ENCODE measurements around the gene ITGA1.

Gene ITGA1

GRCh38 chr5:52788505-52788821, 747 bp downstream of the ITGA1 start:
- Histone ChIP-seq H3K4me1 (ENCODE audit: control insufficient read depth, insufficient read depth, low read length) (peaks cover 9% of the 10 kb centered on the region; the same call in 1 of the 2 replicates), H3K27me3 (ENCODE audit: control insufficient read depth, insufficient read depth, low read length) (0 out of 2 replicates have a peak, but pooled peaks cover 3% of the 10 kb centered on the region), H3K4me3 (ENCODE audit: low read depth, low read length) (peak overlapping the region; percentile 86), H3K36me3 (ENCODE audit: control insufficient read depth, insufficient read depth, low read length) (no peaks in the 10 kb centered on the region), H3K9ac (ENCODE audit: low read depth, low read length) (no peak overlapping the region), H3K27ac (ENCODE audit: low read depth, low read length) (peak overlapping the region; percentile 72), H3K9me3 (ENCODE audit: control insufficient read depth, insufficient read depth, low read length) (no peaks in the 10 kb centered on the region)

GRCh38 chr5:52789378-52789777, 1.7 kb downstream of the ITGA1 start:
- no peak overlapping the region for H3K9ac ChIP-seq (ENCODE audit: low read depth, low read length)
- H3K27ac ChIP-seq (ENCODE audit: low read depth, low read length) = no peak overlapping the region
- no peaks in the 10 kb centered on the region for H3K9me3 ChIP-seq (ENCODE audit: control insufficient read depth, insufficient read depth, low read length)
- 0 out of 2 replicates have a peak, but pooled peaks cover 3% of the 10 kb centered on the region for H3K27me3 ChIP-seq (ENCODE audit: control insufficient read depth, insufficient read depth, low read length)
- H3K4me3 ChIP-seq (ENCODE audit: low read depth, low read length) = peak overlapping the region; percentile 86; the same call in 1 of the 2 replicates
- peaks cover 9% of the 10 kb centered on the region; the same call in 1 of the 2 replicates for H3K4me1 ChIP-seq (ENCODE audit: control insufficient read depth, insufficient read depth, low read length)
- no peaks in the 10 kb centered on the region for H3K36me3 ChIP-seq (ENCODE audit: control insufficient read depth, insufficient read depth, low read length)

GRCh38 chr5:52789851-52790250, 2.1 kb downstream of the ITGA1 start:
- H3K27me3 ChIP-seq (ENCODE audit: control insufficient read depth, insufficient read depth, low read length) = 0 out of 2 replicates have a peak, but pooled peaks cover 3% of the 10 kb centered on the region
- H3K4me3 ChIP-seq (ENCODE audit: low read depth, low read length) = no peak overlapping the region
- no peaks in the 10 kb centered on the region for H3K9me3 ChIP-seq (ENCODE audit: control insufficient read depth, insufficient read depth, low read length)
- H3K36me3 ChIP-seq (ENCODE audit: control insufficient read depth, insufficient read depth, low read length) = no peaks in the 10 kb centered on the region
- H3K4me1 ChIP-seq (ENCODE audit: control insufficient read depth, insufficient read depth, low read length) = peaks cover 9% of the 10 kb centered on the region; the same call in 1 of the 2 replicates
- no peak overlapping the region for H3K27ac ChIP-seq (ENCODE audit: low read depth, low read length)
- no peak overlapping the region for H3K9ac ChIP-seq (ENCODE audit: low read depth, low read length)

- H3K9ac ChIP-seq (ENCODE audit: low read depth, low read length) = no peak overlapping the region
- H3K9me3 ChIP-seq (ENCODE audit: control insufficient read depth, insufficient read depth, low read length) = no peaks in the 10 kb centered on the region
- H3K4me3 ChIP-seq (ENCODE audit: low read depth, low read length) = no peak overlapping the region
- peaks cover 9% of the 10 kb centered on the region; the same call in 1 of the 2 replicates for H3K4me1 ChIP-seq (ENCODE audit: control insufficient read depth, insufficient read depth, low read length)
- no peak overlapping the region for H3K27ac ChIP-seq (ENCODE audit: low read depth, low read length)
- H3K36me3 ChIP-seq (ENCODE audit: control insufficient read depth, insufficient read depth, low read length) = no peaks in the 10 kb centered on the region
- H3K27me3 ChIP-seq (ENCODE audit: control insufficient read depth, insufficient read depth, low read length) = 0 out of 2 replicates have a peak, but pooled peaks cover 3% of the 10 kb centered on the region
These were observed 3.6 kb downstream of the ITGA1 start for GRCh38 chr5:52791366-52791765.

- no peaks in the 10 kb centered on the region for H3K36me3 ChIP-seq (ENCODE audit: control insufficient read depth, insufficient read depth, low read length)
- H3K9ac ChIP-seq (ENCODE audit: low read depth, low read length) = no peak overlapping the region
- no peak overlapping the region for H3K4me3 ChIP-seq (ENCODE audit: low read depth, low read length)
- no peaks in the 10 kb centered on the region for H3K9me3 ChIP-seq (ENCODE audit: control insufficient read depth, insufficient read depth, low read length)
- 0 out of 2 replicates have a peak, but pooled peaks cover 3% of the 10 kb centered on the region for H3K27me3 ChIP-seq (ENCODE audit: control insufficient read depth, insufficient read depth, low read length)
- H3K4me1 ChIP-seq (ENCODE audit: control insufficient read depth, insufficient read depth, low read length) = peaks cover 22% of the 10 kb centered on the region
- H3K27ac ChIP-seq (ENCODE audit: low read depth, low read length) = no peak overlapping the region
These were observed 6.8 kb downstream of the ITGA1 start for GRCh38 chr5:52794519-52794918.

- H3K9me3 ChIP-seq (ENCODE audit: control insufficient read depth, insufficient read depth, low read length) = no peaks in the 10 kb centered on the region
- no peak overlapping the region for H3K4me3 ChIP-seq (ENCODE audit: low read depth, low read length)
- H3K27ac ChIP-seq (ENCODE audit: low read depth, low read length) = no peak overlapping the region
- H3K36me3 ChIP-seq (ENCODE audit: control insufficient read depth, insufficient read depth, low read length) = no peaks in the 10 kb centered on the region
- H3K4me1 ChIP-seq (ENCODE audit: control insufficient read depth, insufficient read depth, low read length) = peaks cover 22% of the 10 kb centered on the region
- no peaks in the 10 kb centered on the region for H3K27me3 ChIP-seq (ENCODE audit: control insufficient read depth, insufficient read depth, low read length)
- no peak overlapping the region for H3K9ac ChIP-seq (ENCODE audit: low read depth, low read length)
These were observed 8.3 kb downstream of the ITGA1 start for GRCh38 chr5:52796031-52796430.

- peaks cover 24% of the 10 kb centered on the region for H3K4me1 ChIP-seq (ENCODE audit: control insufficient read depth, insufficient read depth, low read length)
- peaks cover 2% of the 10 kb centered on the region for H3K36me3 ChIP-seq (ENCODE audit: control insufficient read depth, insufficient read depth, low read length)
- H3K27me3 ChIP-seq (ENCODE audit: control insufficient read depth, insufficient read depth, low read length) = no peaks in the 10 kb centered on the region
- no peak overlapping the region for H3K27ac ChIP-seq (ENCODE audit: low read depth, low read length)
- no peak overlapping the region for H3K4me3 ChIP-seq (ENCODE audit: low read depth, low read length)
- H3K9me3 ChIP-seq (ENCODE audit: control insufficient read depth, insufficient read depth, low read length) = no peaks in the 10 kb centered on the region
- no peak overlapping the region for H3K9ac ChIP-seq (ENCODE audit: low read depth, low read length)
These were observed 8.9 kb downstream of the ITGA1 start for GRCh38 chr5:52796516-52797103.

GRCh38 chr5:52798938-52799337, 11.2 kb downstream of the ITGA1 start:
- H3K9ac ChIP-seq (ENCODE audit: low read depth, low read length) = peak overlapping the region; percentile 79
- peaks cover 22% of the 10 kb centered on the region for H3K36me3 ChIP-seq (ENCODE audit: control insufficient read depth, insufficient read depth, low read length)
- peaks cover 38% of the 10 kb centered on the region for H3K4me1 ChIP-seq (ENCODE audit: control insufficient read depth, insufficient read depth, low read length)
- no peaks in the 10 kb centered on the region for H3K27me3 ChIP-seq (ENCODE audit: control insufficient read depth, insufficient read depth, low read length)
- peak overlapping the region; percentile 92 for H3K4me3 ChIP-seq (ENCODE audit: low read depth, low read length)
- H3K27ac ChIP-seq (ENCODE audit: low read depth, low read length) = peak overlapping the region; percentile 98
- no peaks in the 10 kb centered on the region for H3K9me3 ChIP-seq (ENCODE audit: control insufficient read depth, insufficient read depth, low read length)

GRCh38 chr5:52799358-52799982, 11.8 kb downstream of the ITGA1 start:
- Histone ChIP-seq H3K4me1 (ENCODE audit: control insufficient read depth, insufficient read depth, low read length) (peaks cover 38% of the 10 kb centered on the region), H3K27me3 (ENCODE audit: control insufficient read depth, insufficient read depth, low read length) (no peaks in the 10 kb centered on the region), H3K9ac (ENCODE audit: low read depth, low read length) (peak overlapping the region; percentile 79), H3K4me3 (ENCODE audit: low read depth, low read length) (peak overlapping the region; percentile 92), H3K27ac (ENCODE audit: low read depth, low read length) (peak overlapping the region; percentile 98), H3K36me3 (ENCODE audit: control insufficient read depth, insufficient read depth, low read length) (peaks cover 27% of the 10 kb centered on the region), H3K9me3 (ENCODE audit: control insufficient read depth, insufficient read depth, low read length) (no peaks in the 10 kb centered on the region)

GRCh38 chr5:52799983-52800393, 12.3 kb downstream of the ITGA1 start:
- Histone ChIP-seq H3K36me3 (ENCODE audit: control insufficient read depth, insufficient read depth, low read length) (peaks cover 29% of the 10 kb centered on the region), H3K4me1 (ENCODE audit: control insufficient read depth, insufficient read depth, low read length) (peaks cover 38% of the 10 kb centered on the region), H3K27ac (ENCODE audit: low read depth, low read length) (peak overlapping the region; percentile 98), H3K9me3 (ENCODE audit: control insufficient read depth, insufficient read depth, low read length) (no peaks in the 10 kb centered on the region), H3K27me3 (ENCODE audit: control insufficient read depth, insufficient read depth, low read length) (no peaks in the 10 kb centered on the region), H3K9ac (ENCODE audit: low read depth, low read length) (peak overlapping the region; percentile 79), H3K4me3 (ENCODE audit: low read depth, low read length) (peak overlapping the region; percentile 92)

- Histone ChIP-seq H3K9me3 (ENCODE audit: control insufficient read depth, insufficient read depth, low read length) (no peaks in the 10 kb centered on the region), H3K27ac (ENCODE audit: low read depth, low read length) (peak overlapping the region; percentile 98), H3K27me3 (ENCODE audit: control insufficient read depth, insufficient read depth, low read length) (no peaks in the 10 kb centered on the region), H3K4me3 (ENCODE audit: low read depth, low read length) (peak overlapping the region; percentile 92), H3K4me1 (ENCODE audit: control insufficient read depth, insufficient read depth, low read length) (peaks cover 38% of the 10 kb centered on the region), H3K9ac (ENCODE audit: low read depth, low read length) (peak overlapping the region; percentile 79), H3K36me3 (ENCODE audit: control insufficient read depth, insufficient read depth, low read length) (peaks cover 29% of the 10 kb centered on the region)
These were observed 12.9 kb downstream of the ITGA1 start for GRCh38 chr5:52800394-52801213.

All from HUES48 (cell line).